ENCODE data around the gene TBRG4. TPM values are rescaled to one million over a fixed set of nuclear protein-coding genes. Genes with fewer than 3 reads are reported as not detected.

Gene TBRG4
- polyA plus RNA-seq, 3 donors, result 32.7 to 42.2 (median 38.4) TPM

- Mint-ChIP-seq H3K9me3 (no peaks in the 10 kb centered on the region), H3K36me3 (no peaks in the 10 kb centered on the region), H3K4me3 (no peak overlapping the region), H3K27me3 (ENCODE audit: low read depth in 3 of 3) (peaks cover 5 to 16% (median 10%) of the 10 kb centered on the region in 3 donors), H3K4me1 (peaks cover 2% of the 10 kb centered on the region), H3K27ac (no peak overlapping the region)
- Histone ChIP-seq H3K4me3 (replicated peaks in 1 of 3; ENCODE audit: low read depth in 2 of 3, low read length in 3 of 3) (no peak overlapping the region), H3K4me1 (ENCODE audit: control insufficient read depth in 1 of 2, insufficient read depth in 2 of 2, low read length in 2 of 2) (no peaks in the 10 kb centered on the region), H3K79me2 (ENCODE audit: insufficient read depth, low read length) (no peaks in the 10 kb centered on the region), H3K4me2 (replicated peaks; ENCODE audit: extremely low read depth, low read length, poor library complexity, severe bottlenecking) (no peak overlapping the region), H3K27me3 (ENCODE audit: control insufficient read depth in 2 of 2, insufficient read depth in 2 of 2, low read length in 2 of 2) (peaks cover 0 to 2% of the 10 kb centered on the region in 2 donors), H3K36me3 (replicated peaks in 1 of 2; ENCODE audit: control insufficient read depth in 1 of 2, insufficient read depth in 2 of 2, low read length in 2 of 2) (no peaks in the 10 kb centered on the region), H3K27ac (ENCODE audit: low read depth in 1 of 2, low read length in 2 of 2) (no peak overlapping the region), H3K9me3 (replicated peaks in 1 of 2; ENCODE audit: control insufficient read depth in 1 of 2, insufficient read depth in 1 of 2, low read length in 2 of 2) (no peaks in the 10 kb centered on the region), H3K9ac (ENCODE audit: insufficient read depth, low read length, poor library complexity, severe bottlenecking) (no peak overlapping the region), H2AFZ (ENCODE audit: insufficient read depth, low read depth, low read length, poor library complexity, severe bottlenecking) (no peak overlapping the region), H4K20me1 (ENCODE audit: insufficient read depth, low read length) (no peaks in the 10 kb centered on the region)
- no peak for DNase-seq
- intact Hi-C loops (cut with micrococcal nuclease), result loop anchor here (10.0 kb wide), 1 partner anchor 704 kb away; no protein-coding TSS in a partner anchor
- 80% methylated on average over 5 of the region's 9 CpGs for WGBS (ENCODE audit: insufficient coverage)
- no peak for TF ChIP-seq CTCF (IDR thresholded peaks at IDR 0.05)
These were observed 39.7 kb upstream of the TBRG4 start for GRCh38 chr7:45151131-45151684.

- Histone ChIP-seq H3K9ac (ENCODE audit: insufficient read depth, low read length, poor library complexity, severe bottlenecking) (no peak overlapping the region), H3K9me3 (replicated peaks in 1 of 2; ENCODE audit: control insufficient read depth in 1 of 2, insufficient read depth in 1 of 2, low read length in 2 of 2) (no peaks in the 10 kb centered on the region), H2AFZ (ENCODE audit: insufficient read depth, low read depth, low read length, poor library complexity, severe bottlenecking) (no peak overlapping the region), H3K4me2 (replicated peaks; ENCODE audit: extremely low read depth, low read length, poor library complexity, severe bottlenecking) (no peak overlapping the region), H3K27me3 (ENCODE audit: control insufficient read depth in 2 of 2, insufficient read depth in 2 of 2, low read length in 2 of 2) (no peaks in the 10 kb centered on the region), H4K20me1 (ENCODE audit: insufficient read depth, low read length) (no peaks in the 10 kb centered on the region), H3K27ac (ENCODE audit: low read depth in 1 of 2, low read length in 2 of 2) (no peak overlapping the region), H3K4me1 (ENCODE audit: control insufficient read depth in 1 of 2, insufficient read depth in 2 of 2, low read length in 2 of 2) (no peaks in the 10 kb centered on the region), H3K36me3 (replicated peaks in 1 of 2; ENCODE audit: control insufficient read depth in 1 of 2, insufficient read depth in 2 of 2, low read length in 2 of 2) (no peaks in the 10 kb centered on the region), H3K79me2 (ENCODE audit: insufficient read depth, low read length) (no peaks in the 10 kb centered on the region), H3K4me3 (replicated peaks in 1 of 3; ENCODE audit: low read depth in 2 of 3, low read length in 3 of 3) (no peak overlapping the region)
- Mint-ChIP-seq H3K27me3 (ENCODE audit: low read depth in 3 of 3) (peaks cover 5 to 11% (median 9%) of the 10 kb centered on the region in 3 donors), H3K4me3 (no peak overlapping the region), H3K4me1 (peaks cover 2% of the 10 kb centered on the region), H3K27ac (no peak overlapping the region), H3K9me3 (no peaks in the 10 kb centered on the region), H3K36me3 (no peaks in the 10 kb centered on the region)
- intact Hi-C loops (cut with micrococcal nuclease), result loop anchor here (10.0 kb wide), 1 partner anchor 705 kb away; no protein-coding TSS in a partner anchor
- DNase-seq, result no peak
- no peak for TF ChIP-seq CTCF (IDR thresholded peaks at IDR 0.05)
- 100% methylated on average over 4 of the region's 11 CpGs for WGBS (ENCODE audit: insufficient coverage)
These were observed 38.7 kb upstream of the TBRG4 start for GRCh38 chr7:45150199-45150598.
